Measurements from ENCODE around the gene TCF7L2.

The TCF7L2 gene

GRCh38 chr10:113127901-113128283 lies 177.8 kb downstream of the TCF7L2 start:
- Histone ChIP-seq H3K27ac (no peak overlapping the region), H3K27me3 (no peaks in the 10 kb centered on the region), H3K36me3 (no peaks in the 10 kb centered on the region), H3K4me3 (no peak overlapping the region), H3K9me3 (no peaks in the 10 kb centered on the region), H3K4me1 (peaks cover 0 to 69% (median 19%) of the 10 kb centered on the region in 4 donors)
- DNase-seq: no peak
- no peak for TF ChIP-seq CTCF (IDR thresholded peaks at IDR 0.05)
- intact Hi-C loops (cut with DNase I; ENCODE audit: low total_unique reads): loop anchor here (5.0 to 10.0 kb wide), 3 partner anchors 163 to 563 kb away; no protein-coding TSS in a partner anchor

- no peak for TF ChIP-seq CTCF (IDR thresholded peaks at IDR 0.05)
- no peaks in the 10 kb centered on the region for H3K9me3 ChIP-seq
- H3K4me1 ChIP-seq: peaks cover 0 to 72% (median 22%) of the 10 kb centered on the region in 4 donors
- intact Hi-C loops (cut with DNase I; ENCODE audit: low total_unique reads): loop anchor here (5.0 to 10.0 kb wide), 3 partner anchors 164 to 564 kb away; no protein-coding TSS in a partner anchor
- peak overlapping the region in 1 of 2 donors; percentile 2 for H3K27ac ChIP-seq
- no peaks in the 10 kb centered on the region for H3K27me3 ChIP-seq
- no peak overlapping the region for H3K4me3 ChIP-seq
- H3K36me3 ChIP-seq: no peaks in the 10 kb centered on the region
- no peak for DNase-seq
Observed at GRCh38 chr10:113128450-113129070, 178.5 kb downstream of the TCF7L2 start.

DNA sequence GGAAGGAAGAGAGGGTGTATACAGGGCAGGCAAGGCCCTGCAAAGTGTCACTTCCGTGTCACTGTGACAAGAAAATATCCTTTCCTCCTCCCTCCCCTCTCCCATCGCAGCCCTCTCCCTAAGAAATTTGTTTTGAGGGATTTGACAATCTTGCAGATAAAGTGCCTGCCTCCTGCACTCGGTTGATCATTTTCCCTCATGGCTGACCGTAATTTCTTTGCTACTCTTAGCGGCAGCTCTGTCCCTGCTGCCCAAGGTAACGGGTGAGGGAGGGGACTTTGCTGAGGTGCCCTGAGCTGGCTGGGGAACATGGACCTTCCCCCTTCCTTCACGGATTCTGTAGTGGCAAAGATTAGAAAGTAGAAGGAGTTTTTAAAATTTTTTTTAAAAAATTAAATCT lies 179.1 kb downstream of the TCF7L2 start:
- H3K4me3 ChIP-seq: no peak overlapping the region
- peak overlapping the region in 1 of 2 donors; percentile 2 for H3K27ac ChIP-seq
- no peaks in the 10 kb centered on the region for H3K9me3 ChIP-seq
- intact Hi-C loops (cut with DNase I; ENCODE audit: low total_unique reads): loop anchor here (5.0 to 10.0 kb wide), 3 partner anchors 164 to 564 kb away; no protein-coding TSS in a partner anchor
- H3K36me3 ChIP-seq: no peaks in the 10 kb centered on the region
- no peak for DNase-seq
- peaks cover 0 to 77% (median 25%) of the 10 kb centered on the region in 4 donors for H3K4me1 ChIP-seq
- no peaks in the 10 kb centered on the region for H3K27me3 ChIP-seq
- no peak for TF ChIP-seq CTCF (IDR thresholded peaks at IDR 0.05)

GRCh38 chr10:113130014-113130641 lies 180.1 kb downstream of the TCF7L2 start:
- H3K9me3 ChIP-seq: no peaks in the 10 kb centered on the region
- H3K36me3 ChIP-seq: peaks cover 0 to 5% (median 0%) of the 10 kb centered on the region in 3 donors
- H3K4me3 ChIP-seq: no peak overlapping the region
- H3K4me1 ChIP-seq: peaks cover 0 to 82% (median 30%) of the 10 kb centered on the region in 4 donors
- no peaks in the 10 kb centered on the region for H3K27me3 ChIP-seq
- no peak for TF ChIP-seq CTCF (IDR thresholded peaks at IDR 0.05)
- intact Hi-C loops (cut with DNase I; ENCODE audit: low total_unique reads): no loop called here
- DNase-seq: no peak
- H3K27ac ChIP-seq: peak overlapping the region in 1 of 2 donors; percentile 2

DNA sequence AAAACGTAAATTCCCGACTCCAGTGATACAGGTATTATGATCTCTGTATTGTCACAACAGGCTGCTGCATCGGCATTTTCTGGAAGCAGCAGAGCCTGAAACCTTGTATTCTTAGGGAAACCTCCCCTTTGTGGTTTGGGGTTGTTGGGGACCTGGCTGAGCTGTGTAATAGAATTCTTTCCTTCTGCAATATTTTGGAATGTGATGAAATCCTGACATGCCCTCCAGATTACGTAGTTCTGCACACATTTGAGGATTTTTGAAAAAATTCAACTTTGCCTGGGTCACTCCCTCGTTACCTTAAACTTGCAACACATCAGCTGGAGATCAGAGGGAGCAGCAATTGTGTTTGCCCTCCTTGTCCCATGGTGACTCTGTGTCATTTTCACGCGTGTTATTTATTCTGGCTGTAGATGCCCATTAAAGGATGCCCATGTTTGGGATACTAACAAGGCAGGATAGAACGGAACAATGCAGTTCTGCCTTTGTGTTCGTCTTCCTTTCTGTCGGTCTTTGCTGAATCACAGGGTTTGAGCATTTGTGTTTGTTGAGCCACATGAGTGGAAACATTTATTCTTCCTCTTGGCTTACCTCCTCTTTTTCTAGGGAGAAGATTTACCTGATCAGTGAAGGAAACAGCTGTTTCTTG lies 181.7 kb downstream of the TCF7L2 start:
- H3K4me1 ChIP-seq: peaks cover 0 to 72% (median 27%) of the 10 kb centered on the region in 4 donors
- H3K4me3 ChIP-seq: no peak overlapping the region
- H3K27me3 ChIP-seq: no peaks in the 10 kb centered on the region
- intact Hi-C loops (cut with DNase I; ENCODE audit: low total_unique reads): no loop called here
- H3K9me3 ChIP-seq: no peaks in the 10 kb centered on the region
- peak in 1 of 2 donors; percentile 36 for DNase-seq
- H3K36me3 ChIP-seq: peaks cover 0 to 5% (median 0%) of the 10 kb centered on the region in 3 donors
- H3K27ac ChIP-seq: peak overlapping the region in 1 of 2 donors; percentile 15
- TF ChIP-seq CTCF (IDR thresholded peaks at IDR 0.05): no peak
